HT-29 (cell line): ENCODE results near the gene CENPQ. TPM values are rescaled to one million over a fixed set of nuclear protein-coding genes. Genes with fewer than 3 reads are reported as not detected.
"Not testable (repeated sequence)": the region's sequence is repeated elsewhere in the genome, so short reads cannot be mapped to it uniquely, and the experiment has no call there.

Experiments used
- DNase-seq: peaks from one replicate; pipeline ENCODE4 v3.0.0-alpha.2; 2015; ENCODE audit warnings: low spot score
- total RNA-seq: library from RNA; depleted of rRNA; stranded (reverse); fragments of >200 nt; shearing (Covaris generic); gene quantifications from 2 replicates; pipeline ENCODE4 v1.2.3, GENCODE V29; 2014; rRNA removed

Gene CENPQ
- 3.3 and 3.5 TPM in 2 replicates for total RNA-seq

GRCh38 chr6:49462927-49463611 is at the start of gene CENPQ, which contains the start of gene MMUT:
Gene CENPQ (plus strand): TSS chr6:49463370. CDS start chr6:49470177, 6,807 bp downstream.
Gene MMUT (minus strand): TSS chr6:49463253. CDS start chr6:49459466, 3,787 bp downstream.
- DNase-seq: peak; percentile 97

- DNase-seq: no peak
Measured at GRCh38 chr6:49415358-49415757, 47.8 kb upstream of the CENPQ start.

GRCh38 chr6:49416195-49416594 is 47.0 kb upstream of the CENPQ start:
- no peak for DNase-seq

- DNase-seq: peak; percentile 22
Measured at GRCh38 chr6:49423817-49424216, 39.4 kb upstream of the CENPQ start.

- DNase-seq: no peak
Measured at GRCh38 chr6:49430187-49430586, 33.0 kb upstream of the CENPQ start.

- DNase-seq: no peak
Measured at GRCh38 chr6:49430866-49431265, 32.3 kb upstream of the CENPQ start.

GRCh38 chr6:49453221-49453620 is 9.9 kb upstream of the CENPQ start:
- DNase-seq: peak; percentile 20

- no peak for DNase-seq
Measured at GRCh38 chr6:49454787-49455709, 8.1 kb upstream of the CENPQ start.

- no peak for DNase-seq
Measured at GRCh38 chr6:49457771-49458170, 5.4 kb upstream of the CENPQ start.

- DNase-seq: no peak
Measured at GRCh38 chr6:49462071-49462470, 1.1 kb upstream of the CENPQ start.

GRCh38 chr6:49462599-49462926 is 607 bp upstream of the CENPQ start:
- no peak for DNase-seq

- DNase-seq: no peak
Measured at GRCh38 chr6:49463612-49463967, 420 bp downstream of the CENPQ start.

GRCh38 chr6:49464691-49465090 is 1.5 kb downstream of the CENPQ start:
- no peak for DNase-seq

GRCh38 chr6:49468042-49468441 is 4.9 kb downstream of the CENPQ start:
- DNase-seq: no peak

- DNase-seq: not testable (repeated sequence)
Measured at GRCh38 chr6:49476564-49476963, 13.4 kb downstream of the CENPQ start.

- DNase-seq: no peak
Measured at GRCh38 chr6:49479308-49479970, 16.3 kb downstream of the CENPQ start.

GRCh38 chr6:49481846-49482245 is 18.7 kb downstream of the CENPQ start:
- DNase-seq: not testable (repeated sequence)

- DNase-seq: not testable (repeated sequence)
Measured at GRCh38 chr6:49483380-49483779, 20.2 kb downstream of the CENPQ start.

GRCh38 chr6:49490633-49491032 is 27.5 kb downstream of the CENPQ start:
- DNase-seq: no peak

GRCh38 chr6:49497304-49497703 is 34.1 kb downstream of the CENPQ start:
- DNase-seq: no peak

GRCh38 chr6:49499126-49499525 is 36.0 kb downstream of the CENPQ start:
- no peak for DNase-seq

- DNase-seq: no peak
Measured at GRCh38 chr6:49499623-49500022, 36.5 kb downstream of the CENPQ start, which contains the start of gene GLYATL3. Gene GLYATL3 (plus strand): TSS chr6:49499923. CDS start chr6:49511991, 12,068 bp downstream.
